HG03439 (cell line): ENCODE measurements around the gene CHURC1.

ENCODE experiments used
- ATAC-seq: cut with Tn5 transposase; IDR thresholded peaks from one replicate; pipeline ENCODE4 v1.9.1; 2021; ENCODE audit warnings: mild to moderate bottlenecking, moderate library complexity; ENCODE audit not compliant: unreplicated experiment

Gene CHURC1

GRCh38 chr14:64914237-64915028, at the start of gene CHURC1:
CHURC1 (plus strand) TSS chr14:64914455; CDS start chr14:64914496, 41 bp downstream.
- peak; percentile 98 for ATAC-seq

GRCh38 chr14:64865109-64865508, 49.1 kb upstream of the CHURC1 start:
- no peak for ATAC-seq

DNA sequence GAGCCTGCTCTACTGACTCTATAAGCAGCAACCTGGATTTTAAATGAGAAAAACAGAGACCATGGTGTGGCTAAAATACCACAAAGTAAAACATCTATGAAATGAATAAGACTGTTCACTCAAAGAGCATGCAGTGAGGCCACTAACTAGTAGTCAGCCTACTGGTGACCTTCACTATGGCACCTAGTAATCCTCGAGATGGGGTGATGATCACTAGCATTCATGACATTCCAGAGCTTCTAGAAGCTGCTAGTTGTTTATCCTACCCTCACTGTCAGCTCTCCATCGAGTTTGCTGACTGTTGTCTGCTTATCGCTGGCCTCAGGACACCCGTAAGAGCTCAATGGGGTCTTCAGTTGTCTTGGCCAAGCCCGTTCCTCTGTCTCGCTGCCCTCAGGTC, 48.3 kb upstream of the CHURC1 start:
- no peak for ATAC-seq

DNA sequence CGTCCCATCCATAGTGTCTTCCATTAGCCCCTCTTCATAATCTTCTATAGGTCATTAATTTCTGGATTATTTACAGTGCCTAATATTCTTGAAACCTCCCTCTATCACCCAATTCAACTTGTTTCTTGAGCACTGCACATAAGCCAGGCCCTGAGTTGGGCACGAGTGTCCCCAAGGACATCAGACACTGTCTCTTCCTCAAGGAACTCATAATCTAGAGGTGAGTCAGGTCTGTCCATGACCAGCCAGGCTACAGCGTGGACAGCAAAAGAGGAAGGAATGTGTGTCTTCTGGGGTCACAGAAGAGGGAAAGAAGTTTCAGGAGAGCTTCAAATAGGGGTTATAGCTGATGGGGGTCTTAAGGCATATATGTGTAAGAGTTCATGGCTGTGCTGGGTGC, 47.1 kb upstream of the CHURC1 start:
- no peak for ATAC-seq

DNA sequence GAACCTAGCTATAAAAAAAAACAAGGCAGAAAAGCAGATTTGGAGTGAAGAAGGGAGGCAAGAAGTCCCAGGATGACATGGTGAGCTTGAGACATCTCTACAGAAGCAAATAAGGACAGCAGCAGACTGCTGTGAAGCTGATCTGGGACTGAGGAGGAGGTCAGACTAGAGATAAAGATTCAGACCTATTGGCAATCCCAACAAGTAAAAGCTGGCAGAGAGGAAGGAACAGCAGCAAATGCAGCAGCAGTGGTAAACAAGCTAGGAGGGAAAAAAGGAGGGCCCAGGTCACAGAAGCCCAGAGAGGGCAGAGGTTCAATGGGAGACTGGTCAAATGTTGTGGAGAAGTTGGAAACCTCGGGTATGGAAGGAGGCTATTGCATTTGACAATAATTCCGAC, 45.9 kb upstream of the CHURC1 start:
- no peak for ATAC-seq

DNA sequence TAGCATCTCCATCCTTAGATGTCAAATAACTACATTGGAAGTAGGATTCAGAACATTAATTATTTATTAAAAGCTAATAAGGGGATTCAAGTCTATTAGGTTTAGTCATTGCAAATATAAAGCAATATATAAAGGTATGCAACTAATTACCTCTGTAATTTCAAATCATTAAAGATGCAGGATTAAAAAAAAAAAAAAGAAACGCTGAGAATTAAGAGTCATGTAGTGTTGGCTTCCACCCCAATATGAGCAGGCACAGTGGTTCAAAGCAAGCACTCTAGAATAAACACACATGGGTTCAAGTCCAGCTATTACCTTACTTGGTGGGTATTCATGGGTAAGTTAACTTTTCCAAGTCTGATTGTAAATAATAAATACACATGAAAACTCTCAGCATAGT, 45.4 kb upstream of the CHURC1 start:
- no peak for ATAC-seq

GRCh38 chr14:64870160-64870559, 44.1 kb upstream of the CHURC1 start:
- ATAC-seq, result no peak

- no peak for ATAC-seq
Observed at GRCh38 chr14:64871344-64871743, 42.9 kb upstream of the CHURC1 start.

DNA sequence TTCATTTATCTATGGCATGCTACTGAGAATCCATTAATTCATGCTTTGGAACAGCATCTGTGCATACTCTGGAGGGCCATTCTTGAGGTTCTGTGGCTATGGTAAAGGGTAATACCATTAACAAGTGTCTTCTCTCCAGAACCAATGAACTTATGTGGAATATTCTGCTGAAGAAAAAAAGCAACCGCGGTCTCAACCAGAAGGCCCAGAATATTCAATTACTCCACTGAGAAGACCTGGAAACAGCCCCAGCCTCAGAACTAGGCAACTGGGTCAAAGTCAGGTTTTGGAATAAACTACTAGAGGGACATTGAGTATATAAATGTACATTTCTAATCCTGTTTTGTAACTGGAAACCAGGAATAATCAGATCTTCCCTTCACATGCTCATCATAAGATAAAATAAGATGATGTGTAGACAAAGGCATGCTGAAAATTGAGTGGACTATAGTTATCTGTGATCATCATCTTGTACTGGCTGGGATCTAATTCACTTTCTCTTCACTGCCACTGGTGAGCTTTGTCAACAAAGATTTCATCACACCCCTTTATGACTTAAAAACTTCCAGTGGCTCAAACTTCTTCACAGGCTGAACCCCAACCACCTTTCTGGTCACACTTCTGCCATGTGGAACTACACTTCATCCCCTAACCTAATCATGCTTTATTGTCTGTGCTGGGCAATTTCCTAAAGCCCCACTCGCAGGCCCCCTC, 40.6 kb upstream of the CHURC1 start:
- no peak for ATAC-seq

GRCh38 chr14:64875350-64875749, 38.9 kb upstream of the CHURC1 start:
- ATAC-seq, result no peak

- ATAC-seq, result no peak
Observed at GRCh38 chr14:64877846-64878245, 36.4 kb upstream of the CHURC1 start.

- ATAC-seq, result no peak
Observed at GRCh38 chr14:64878837-64879634, 35.2 kb upstream of the CHURC1 start.

DNA sequence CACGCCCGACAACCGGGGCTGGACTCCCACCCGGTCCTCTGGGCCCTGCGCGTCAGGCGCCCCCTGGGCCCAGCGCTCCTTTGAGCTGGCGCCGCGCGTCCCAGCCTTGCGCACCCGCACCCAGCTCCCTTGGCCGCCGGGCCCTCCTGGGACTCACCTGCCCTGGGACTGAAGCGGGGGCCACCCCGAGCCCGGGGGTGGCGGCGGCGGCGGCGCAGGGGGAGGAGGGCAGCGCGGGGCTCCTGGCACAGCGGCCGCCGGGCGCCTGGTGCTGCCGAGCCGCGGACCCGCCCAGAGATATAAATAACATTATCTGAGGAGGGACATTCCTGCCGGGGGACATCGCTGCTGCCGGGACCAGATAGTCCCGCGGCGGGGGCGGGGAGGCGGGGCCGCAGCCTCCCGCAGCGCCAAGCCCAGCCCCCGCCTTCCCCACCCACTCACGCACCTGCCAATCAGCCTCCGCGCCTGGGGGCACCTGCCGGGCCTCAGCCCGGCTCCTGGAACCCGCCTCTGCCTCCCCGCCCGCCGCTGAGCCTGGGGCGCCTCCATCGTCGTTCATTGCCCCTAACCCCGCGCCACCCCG, 34.5 kb upstream of the CHURC1 start, which contains the start of gene SPTB:
Gene SPTB, minus strand, starts transcription at position 273 of the 586 bp plus-strand sequence. CDS start 56,813 bp downstream, outside the sequence.
- ATAC-seq, result no peak

GRCh38 chr14:64880221-64881121, 33.8 kb upstream of the CHURC1 start:
- no peak for ATAC-seq

DNA sequence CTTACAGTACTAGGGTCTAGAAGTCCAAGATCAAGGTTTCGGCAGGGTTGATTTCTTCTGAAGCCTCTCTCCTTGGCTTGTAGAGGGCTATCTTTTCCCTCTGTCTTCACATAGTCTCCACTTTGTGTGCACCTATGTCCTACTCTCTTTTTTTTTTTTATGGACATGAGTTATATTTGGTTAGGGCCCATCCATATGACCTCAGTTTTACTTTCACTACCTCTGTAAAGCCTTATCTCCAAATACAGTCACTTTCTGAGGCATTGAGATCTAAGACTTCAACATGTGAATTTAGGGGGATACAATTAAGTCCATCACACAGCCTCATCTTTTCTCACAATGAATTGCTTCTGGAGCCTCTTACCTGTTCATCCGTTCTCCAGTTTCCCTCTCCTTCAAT, 28.7 kb upstream of the CHURC1 start:
- no peak for ATAC-seq

- ATAC-seq, result no peak
Observed at GRCh38 chr14:64889352-64889751, 24.9 kb upstream of the CHURC1 start.

- no peak for ATAC-seq
Observed at GRCh38 chr14:64891173-64891838, 22.9 kb upstream of the CHURC1 start.

DNA sequence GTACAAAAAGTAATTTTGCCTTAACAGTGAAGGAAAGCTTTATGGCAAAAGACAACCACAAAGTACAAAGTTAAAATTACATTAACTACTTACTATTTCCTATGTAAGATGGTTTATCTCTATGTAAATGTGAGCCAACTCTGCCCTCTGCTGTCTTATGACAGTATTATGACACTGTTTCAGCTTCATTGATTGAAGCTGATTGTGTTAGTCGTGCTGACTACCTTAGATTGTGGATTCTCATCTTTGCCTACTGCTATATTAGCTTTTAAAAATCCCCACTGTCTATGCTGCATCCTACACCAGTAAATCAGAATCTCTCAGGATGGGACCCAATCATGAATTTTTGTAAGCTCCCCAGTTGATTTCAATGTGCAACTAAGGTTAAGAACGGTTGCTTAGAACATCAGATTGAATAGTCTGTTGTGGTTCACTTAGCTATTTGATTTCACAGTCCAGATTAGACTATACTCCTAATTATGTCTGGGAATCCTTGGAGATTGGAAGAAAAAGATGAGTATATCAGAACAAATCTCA, 22.3 kb upstream of the CHURC1 start:
- ATAC-seq, result no peak

DNA sequence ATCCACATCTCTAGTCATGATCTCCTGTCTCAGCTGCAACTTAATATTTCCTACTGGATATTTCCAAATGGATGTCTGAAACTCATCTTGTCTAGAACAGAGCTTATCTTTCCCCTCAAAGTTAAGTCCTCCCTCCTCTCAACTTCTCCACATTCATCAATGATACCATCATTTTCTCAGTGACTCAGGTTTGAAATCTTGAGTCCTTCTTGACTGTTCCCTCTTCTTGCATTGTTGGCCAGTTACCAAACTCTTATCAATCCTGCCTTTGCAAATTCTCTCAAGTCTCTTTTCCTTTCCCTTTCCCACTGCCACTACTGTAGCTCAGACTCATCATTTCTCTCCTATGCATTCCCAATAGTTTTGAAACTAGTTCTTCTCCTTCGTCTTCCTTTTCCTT, 14.3 kb upstream of the CHURC1 start:
- ATAC-seq, result no peak
